Neural progenitor cell (in vitro differentiated cells): ENCODE data around the gene SLC51B. TPM values are rescaled to one million over a fixed set of nuclear protein-coding genes. Genes with fewer than 3 reads are reported as not detected.

Source experiments
- DNase-seq: peaks from one replicate; pipeline ENCODE4 v3.0.0-alpha.2; 2016; ENCODE audit warnings: low spot score
- H2AFZ ChIP-seq: fragments of 200-600 bp; sonication (generic); replicated peaks from 2 replicates; pipeline ENCODE4 v1.6.1; 2016; ENCODE audit warnings: antibody characterized with exemption
- H3F3A ChIP-seq: fragments of 200-600 bp; sonication (generic); 2 replicates; pipeline ENCODE4 v1.6.1; 2016; ENCODE audit warnings: antibody characterized with exemption, low read depth
- H3K27ac ChIP-seq: fragments of 200-600 bp; sonication (generic); 2 replicates; pipeline ENCODE4 v1.5.1; 2016; ENCODE audit warnings: mild to moderate bottlenecking
- H3K27me3 ChIP-seq: fragments of 200-600 bp; sonication (generic); 2 replicates; pipeline ENCODE4 v1.6.1; 2016; ENCODE audit warnings: mild to moderate bottlenecking, moderate library complexity
- H3K36me3 ChIP-seq: fragments of 200-600 bp; sonication (generic); 2 replicates; pipeline ENCODE4 v1.5.1; 2016
- H3K4me1 ChIP-seq: fragments of 200-600 bp; sonication (generic); 2 replicates; pipeline ENCODE4 v1.6.1; 2016; ENCODE audit warnings: mixed run types
- H3K4me2 ChIP-seq: fragments of 200-600 bp; sonication (generic); 2 replicates; pipeline ENCODE4 v1.6.1; 2016
- H3K4me3 ChIP-seq: fragments of 200-600 bp; sonication (generic); 2 replicates; pipeline ENCODE4 v1.5.1; 2016
- H3K79me2 ChIP-seq: fragments of 200-600 bp; sonication (generic); 2 replicates; pipeline ENCODE4 v1.6.1; 2016; ENCODE audit warnings: low read depth
- H3K9ac ChIP-seq: fragments of 200-600 bp; sonication (generic); 2 replicates; pipeline ENCODE4 v1.6.1; 2016
- H3K9me3 ChIP-seq: fragments of 200-600 bp; sonication (generic); 2 replicates; pipeline ENCODE4 v1.5.1; 2016; ENCODE audit warnings: low read depth
- H4K20me1 ChIP-seq: fragments of 200-600 bp; sonication (generic); 2 replicates; pipeline ENCODE4 v1.6.1; 2016; ENCODE audit warnings: low read depth
- H3K27ac Mint-ChIP-seq: 3 replicates; pipeline ENCODE4 v1.8.0; 2021; ENCODE audit warnings: mixed read lengths
- H3K27me3 Mint-ChIP-seq: 2 replicates; pipeline ENCODE4 v1.8.0; 2022; ENCODE audit warnings: low read depth, mild to moderate bottlenecking, inconsistent platforms, moderate library complexity, mixed read lengths; ENCODE audit not compliant: insufficient read depth
- H3K36me3 Mint-ChIP-seq: 3 replicates; pipeline ENCODE4 v1.8.0; 2021; ENCODE audit warnings: mixed read lengths
- H3K4me1 Mint-ChIP-seq: 3 replicates; pipeline ENCODE4 v1.8.0; 2021; ENCODE audit warnings: mixed read lengths
- H3K4me3 Mint-ChIP-seq: 3 replicates; pipeline ENCODE4 v1.8.0; 2021; ENCODE audit warnings: mild to moderate bottlenecking, moderate library complexity, mixed read lengths
- H3K9me3 Mint-ChIP-seq: 3 replicates; pipeline ENCODE4 v1.8.0; 2020; ENCODE audit warnings: mixed read lengths
- CTCF ChIP-seq: fragments of 200-600 bp; sonication (generic); IDR thresholded peaks from 2 replicates; pipeline ENCODE4 v1.5.1; 2017; ENCODE audit warnings: antibody characterized with exemption, mild to moderate bottlenecking
- EZH2 ChIP-seq: fragments of 200-600 bp; sonication (generic); IDR thresholded peaks from 2 replicates; pipeline ENCODE4 v1.6.1; 2017; ENCODE audit warnings: antibody characterized with exemption, mild to moderate bottlenecking, moderate library complexity
- EZH2phosphoT487 ChIP-seq: fragments of 200-600 bp; sonication (generic); IDR thresholded peaks from 2 replicates; pipeline ENCODE4 v1.6.1; 2017; ENCODE audit warnings: antibody characterized with exemption
- total RNA-seq: library from RNA; depleted of rRNA; stranded (reverse); fragments of >200 nt; gene quantifications from 2 replicates; pipeline ENCODE4 v1.2.3, GENCODE V29; 2015; ENCODE audit warnings: low replicate concordance

Gene SLC51B
- total RNA-seq, 1 donor from 2014 or later = not detected

- no peaks in the 10 kb centered on the region for H3K27me3 ChIP-seq
- DNase-seq = no peak
- H3K9me3 ChIP-seq = no peaks in the 10 kb centered on the region
- no peak overlapping the region for H3K4me3 ChIP-seq
- no peak overlapping the region for H3K9ac ChIP-seq
- H3K36me3 Mint-ChIP-seq = no peaks in the 10 kb centered on the region
- no peak overlapping the region for H3K27ac ChIP-seq
- H3K36me3 ChIP-seq = no peaks in the 10 kb centered on the region
- no peak overlapping the region for H2AFZ ChIP-seq
- H3K4me1 Mint-ChIP-seq = peaks cover 7% of the 10 kb centered on the region
- H3K27ac Mint-ChIP-seq = no peak overlapping the region
- no peak overlapping the region for H3K4me2 ChIP-seq
- peak overlapping the region; percentile 5 for H3K4me3 Mint-ChIP-seq
- peaks cover 5% of the 10 kb centered on the region for H3K27me3 Mint-ChIP-seq
- no peak for TF ChIP-seq EZH2phosphoT487
- no peak for TF ChIP-seq EZH2
- TF ChIP-seq CTCF = no peak
- no peaks in the 10 kb centered on the region for H3K4me1 ChIP-seq
- peaks cover 2% of the 10 kb centered on the region for H3F3A ChIP-seq
- no peaks in the 10 kb centered on the region for H3K79me2 ChIP-seq
- H3K9me3 Mint-ChIP-seq = no peaks in the 10 kb centered on the region
- H4K20me1 ChIP-seq = no peaks in the 10 kb centered on the region
These were observed 6.8 kb upstream of the SLC51B start for GRCh38 chr15:65038428-65038827.

GRCh38 chr15:65038836-65039235 lies 6.4 kb upstream of the SLC51B start:
- Histone ChIP-seq H3K4me2 (no peak overlapping the region), H2AFZ (no peak overlapping the region)

GRCh38 chr15:65040461-65040860 lies 4.7 kb upstream of the SLC51B start:
- Histone ChIP-seq H2AFZ (no peak overlapping the region), H3K9me3 (no peaks in the 10 kb centered on the region), H3K27me3 (no peaks in the 10 kb centered on the region), H3K27ac (no peak overlapping the region), H3K4me1 (no peaks in the 10 kb centered on the region), H3K36me3 (no peaks in the 10 kb centered on the region), H3K4me2 (no peak overlapping the region), H4K20me1 (no peaks in the 10 kb centered on the region), H3F3A (no peaks in the 10 kb centered on the region), H3K79me2 (no peaks in the 10 kb centered on the region), H3K4me3 (no peak overlapping the region), H3K9ac (no peak overlapping the region)
- DNase-seq = no peak
- Mint-ChIP-seq H3K4me1 (peaks cover 15% of the 10 kb centered on the region), H3K27me3 (peaks cover 7% of the 10 kb centered on the region), H3K9me3 (no peaks in the 10 kb centered on the region), H3K4me3 (no peak overlapping the region), H3K27ac (no peak overlapping the region), H3K36me3 (no peaks in the 10 kb centered on the region)
- TF ChIP-seq EZH2 (no peak), CTCF (no peak), EZH2phosphoT487 (no peak)

More at GRCh38 chr15:65038836-65039235, 6.4 kb upstream of the SLC51B start:
- H3K4me3 Mint-ChIP-seq = peak overlapping the region; percentile 5
- no peaks in the 10 kb centered on the region for H3K4me1 ChIP-seq
- TF ChIP-seq CTCF = no peak
- no peak for TF ChIP-seq EZH2phosphoT487
- no peak for TF ChIP-seq EZH2
- H3K9me3 ChIP-seq = no peaks in the 10 kb centered on the region
- H4K20me1 ChIP-seq = no peaks in the 10 kb centered on the region
- no peaks in the 10 kb centered on the region for H3K9me3 Mint-ChIP-seq
- no peak for DNase-seq
- H3K4me3 ChIP-seq = no peak overlapping the region
- H3K27ac Mint-ChIP-seq = no peak overlapping the region
- H3K79me2 ChIP-seq = no peaks in the 10 kb centered on the region
- no peak overlapping the region for H3K9ac ChIP-seq
- peaks cover 5% of the 10 kb centered on the region for H3K27me3 Mint-ChIP-seq
- H3F3A ChIP-seq = no peaks in the 10 kb centered on the region
- H3K27me3 ChIP-seq = no peaks in the 10 kb centered on the region
- H3K27ac ChIP-seq = no peak overlapping the region
- H3K36me3 ChIP-seq = no peaks in the 10 kb centered on the region
- H3K36me3 Mint-ChIP-seq = no peaks in the 10 kb centered on the region
- peaks cover 3% of the 10 kb centered on the region for H3K4me1 Mint-ChIP-seq
